Measurements from ENCODE around the gene CREB5.
"Not testable (repeated sequence)": the region's sequence is repeated elsewhere in the genome, so short reads cannot be mapped to it uniquely, and the experiment has no call there.

The CREB5 gene

DNA sequence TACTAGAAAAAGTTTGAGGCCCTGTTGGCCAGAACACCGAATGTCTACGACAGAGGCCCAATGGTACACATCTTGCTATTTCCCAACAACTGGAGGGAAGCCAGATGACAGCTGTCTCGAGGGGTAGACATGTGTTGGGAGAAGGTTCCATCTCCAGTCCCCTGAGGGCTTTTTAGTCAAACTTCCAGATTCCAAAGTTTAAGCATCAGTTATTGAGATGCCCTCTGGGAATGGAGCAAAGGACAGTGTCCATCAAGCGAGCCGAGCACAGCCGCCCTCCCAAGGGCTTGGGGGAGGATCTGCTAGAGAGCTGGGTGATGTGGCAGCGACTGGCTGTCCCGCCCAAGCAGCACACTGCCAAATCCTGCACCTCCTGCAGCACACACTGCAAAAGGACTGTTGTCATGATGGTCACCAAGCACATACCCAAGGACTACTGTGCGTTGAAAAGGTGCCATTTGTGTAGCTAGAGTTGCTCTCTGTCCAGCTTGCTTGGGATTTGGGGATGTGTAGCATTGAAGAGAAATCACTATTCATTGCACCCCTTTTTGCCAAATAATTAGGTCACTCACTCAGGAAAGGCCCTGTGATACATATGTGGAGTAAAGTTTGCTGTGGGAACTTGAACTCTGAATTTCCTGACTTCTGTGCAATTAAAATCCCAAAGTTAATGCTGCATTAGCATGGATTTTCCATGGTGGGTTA lies 381.2 kb downstream of the CREB5 start:
- DNase-seq, result no peak

DNA sequence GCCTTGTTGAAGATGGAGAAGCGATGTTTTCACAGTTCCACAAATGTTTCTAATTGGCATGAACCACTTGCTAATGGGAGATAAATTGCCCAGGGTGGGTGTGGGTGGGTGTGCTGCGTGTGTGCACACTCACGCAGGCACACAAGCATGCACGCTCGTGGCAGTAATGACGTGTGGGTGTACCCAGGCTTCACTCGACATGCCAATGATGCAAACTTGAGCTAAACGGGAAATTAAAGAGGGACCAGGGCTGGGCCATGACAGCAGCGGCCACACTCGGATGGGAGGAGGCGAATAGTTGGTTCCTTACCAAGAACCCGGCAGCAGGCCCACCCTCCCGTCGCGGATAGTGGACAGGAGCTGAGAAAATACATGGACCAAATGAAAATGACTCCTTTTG lies 386.0 kb downstream of the CREB5 start:
- DNase-seq, result no peak

DNA sequence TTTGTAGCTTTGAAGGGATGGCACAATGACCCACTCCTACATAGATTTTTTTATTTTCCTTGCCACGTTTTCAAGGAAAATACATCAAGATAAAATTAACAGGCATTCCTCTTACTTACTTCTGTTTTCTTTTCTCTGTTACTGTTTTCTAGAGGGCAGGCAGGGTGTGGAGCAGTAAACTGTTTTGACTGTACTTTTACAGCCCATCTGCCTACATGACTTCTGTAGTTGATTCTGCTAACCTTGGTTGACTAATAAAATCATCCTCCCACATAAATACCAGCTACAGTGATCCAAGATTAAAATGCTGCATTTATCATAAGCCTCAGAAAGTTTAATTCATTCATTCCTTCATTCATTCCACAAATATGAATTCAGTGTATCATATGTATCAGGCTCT lies 387.3 kb downstream of the CREB5 start:
- no peak for DNase-seq

DNA sequence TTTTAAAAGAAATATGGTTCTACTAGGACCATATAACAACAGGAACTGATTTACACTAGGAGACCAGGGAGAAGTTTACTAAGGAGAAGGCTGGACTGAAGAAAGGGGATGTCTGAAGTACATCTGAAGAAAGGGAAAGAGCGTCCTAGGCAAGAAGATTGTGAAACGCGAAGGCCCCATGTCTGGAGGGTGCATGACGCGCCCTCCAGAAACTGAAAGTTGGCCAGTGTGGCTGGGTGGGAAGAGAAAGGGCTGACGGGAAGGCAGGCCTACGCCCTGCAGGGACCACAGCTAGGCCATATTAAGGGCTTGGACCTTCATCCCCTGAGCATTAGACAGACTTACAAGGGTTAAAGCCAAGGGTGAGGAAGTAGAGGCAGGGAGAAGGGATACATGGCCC lies 387.8 kb downstream of the CREB5 start:
- DNase-seq, result no peak

DNA sequence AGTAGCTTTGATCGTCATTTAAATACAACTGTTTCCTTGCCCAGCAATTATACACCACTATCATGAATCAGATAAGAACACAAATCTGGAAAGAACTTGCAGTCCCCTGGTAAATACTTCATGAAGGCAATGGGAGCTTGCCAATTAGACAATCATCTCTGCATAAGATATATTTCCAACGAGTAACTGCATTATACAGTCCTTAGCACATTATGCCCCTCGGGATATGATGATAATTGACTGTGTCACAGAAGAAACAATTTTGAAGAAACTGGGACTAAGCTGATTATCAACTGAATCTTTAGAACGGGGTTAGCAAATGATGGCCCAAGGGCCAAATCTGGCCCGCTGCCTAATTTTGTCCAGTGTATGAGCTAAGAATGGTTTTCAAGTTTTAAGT lies 390.1 kb downstream of the CREB5 start:
- no peak for DNase-seq

DNA sequence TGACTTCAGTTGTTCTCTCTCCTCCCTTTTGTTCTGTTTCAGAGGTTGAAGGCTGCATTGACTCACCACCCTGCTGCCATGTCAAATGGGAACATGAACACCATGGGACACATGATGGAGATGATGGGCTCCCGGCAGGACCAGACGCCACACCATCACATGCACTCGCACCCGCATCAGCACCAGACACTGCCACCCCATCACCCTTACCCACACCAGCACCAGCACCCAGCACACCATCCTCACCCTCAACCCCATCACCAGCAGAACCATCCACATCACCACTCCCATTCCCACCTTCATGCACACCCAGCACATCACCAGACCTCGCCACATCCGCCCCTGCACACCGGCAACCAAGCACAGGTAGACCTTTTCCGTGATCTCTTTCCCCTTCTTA lies 391.8 kb downstream of the CREB5 start:
- no peak for DNase-seq

DNA sequence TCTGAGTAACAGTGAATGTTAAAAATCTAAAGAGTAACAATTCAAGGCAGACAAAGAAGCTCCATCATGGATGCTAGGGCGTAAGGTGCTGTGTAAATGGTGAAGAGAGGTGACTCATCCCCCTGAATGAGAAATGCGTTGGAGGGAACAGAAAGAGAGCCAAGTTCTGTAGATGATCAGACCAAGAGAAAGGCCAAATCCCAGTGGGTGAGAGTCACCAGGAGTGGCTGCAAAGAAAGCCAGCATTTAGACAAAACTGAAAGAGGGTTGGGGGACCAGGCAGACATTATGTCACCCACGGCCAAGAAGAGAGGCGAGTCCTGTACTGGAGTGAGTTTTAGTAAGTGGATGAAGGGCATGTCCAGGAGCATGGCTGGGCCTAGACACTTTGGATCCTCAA lies 392.7 kb downstream of the CREB5 start:
- no peak for DNase-seq

DNA sequence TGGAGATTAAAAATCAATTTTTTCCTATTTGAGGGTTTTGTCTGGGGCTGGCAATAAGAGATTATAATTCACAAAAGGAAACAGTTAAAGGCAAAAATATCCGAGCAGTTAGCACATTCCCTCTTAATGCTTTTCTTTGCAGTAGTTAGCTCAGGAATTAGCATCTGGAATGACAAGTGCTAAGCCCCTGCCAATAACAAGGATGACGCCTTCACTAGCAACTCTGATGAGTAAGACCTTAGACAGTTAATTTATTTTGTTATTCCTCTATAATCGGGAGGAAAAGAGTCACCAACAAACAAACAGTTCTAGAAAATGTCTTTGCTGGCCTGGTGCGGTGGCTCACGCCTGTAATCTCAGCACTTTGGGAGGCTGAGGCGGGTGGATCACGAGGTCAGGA lies 394.5 kb downstream of the CREB5 start:
- DNase-seq, result no peak

DNA sequence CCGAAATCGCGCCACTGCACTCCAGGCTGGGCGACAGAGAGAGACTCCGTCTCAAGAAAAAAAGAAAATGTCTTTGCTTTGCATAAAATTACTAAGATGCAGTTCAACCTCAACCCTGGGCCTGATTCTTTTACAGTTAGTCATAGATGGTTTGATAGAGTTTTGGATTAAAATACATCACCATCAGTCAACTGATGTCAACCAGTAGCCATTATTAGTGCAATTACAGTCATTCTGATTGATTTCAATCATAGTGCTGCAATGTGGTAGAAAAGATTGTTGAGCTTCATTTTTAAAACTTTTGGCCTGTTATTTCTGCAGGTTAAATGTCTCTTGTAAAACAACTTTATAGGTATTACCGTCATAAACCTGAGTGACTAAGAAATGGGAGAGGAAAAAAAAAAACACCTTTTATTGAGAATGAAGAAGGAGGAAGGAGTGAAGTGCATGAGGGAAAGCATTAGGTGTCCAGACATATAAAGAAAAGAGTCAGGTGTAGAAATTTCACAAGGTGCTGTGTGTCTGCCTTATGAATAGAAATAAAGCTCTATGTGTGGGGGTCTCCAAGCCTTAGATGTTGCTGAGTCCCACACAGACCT lies 395.2 kb downstream of the CREB5 start:
- no peak for DNase-seq

DNA sequence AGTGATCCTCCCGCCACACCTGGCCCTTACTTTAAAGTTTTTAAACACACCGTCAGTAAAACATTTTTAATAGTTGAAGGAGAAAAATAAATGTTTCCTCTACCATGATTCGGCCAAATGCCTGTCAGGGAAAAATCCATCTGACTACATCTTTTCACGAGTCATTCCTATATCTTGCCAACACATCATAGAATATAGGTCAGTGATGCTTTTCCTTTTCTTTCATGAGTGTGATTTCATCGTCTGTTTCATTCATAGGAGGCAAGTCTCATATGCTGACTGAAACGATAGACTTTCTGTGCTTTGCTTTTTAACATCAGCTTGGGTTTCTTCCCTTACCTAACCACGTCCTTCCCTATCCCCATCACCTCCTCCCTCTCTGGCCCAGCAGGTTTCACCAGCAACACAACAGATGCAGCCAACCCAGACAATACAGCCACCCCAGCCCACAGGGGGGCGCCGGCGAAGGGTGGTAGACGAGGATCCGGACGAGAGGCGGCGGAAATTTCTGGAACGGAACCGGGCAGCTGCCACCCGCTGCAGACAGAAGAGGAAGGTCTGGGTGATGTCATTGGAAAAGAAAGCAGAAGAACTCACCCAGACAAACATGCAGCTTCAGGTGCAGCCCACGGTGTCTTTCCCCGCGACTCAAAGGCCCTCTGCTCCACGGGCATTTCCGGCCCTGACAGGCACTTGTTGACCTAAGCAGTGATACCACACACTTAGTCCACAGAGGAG lies 396.6 kb downstream of the CREB5 start:
- DNase-seq, result no peak

DNA sequence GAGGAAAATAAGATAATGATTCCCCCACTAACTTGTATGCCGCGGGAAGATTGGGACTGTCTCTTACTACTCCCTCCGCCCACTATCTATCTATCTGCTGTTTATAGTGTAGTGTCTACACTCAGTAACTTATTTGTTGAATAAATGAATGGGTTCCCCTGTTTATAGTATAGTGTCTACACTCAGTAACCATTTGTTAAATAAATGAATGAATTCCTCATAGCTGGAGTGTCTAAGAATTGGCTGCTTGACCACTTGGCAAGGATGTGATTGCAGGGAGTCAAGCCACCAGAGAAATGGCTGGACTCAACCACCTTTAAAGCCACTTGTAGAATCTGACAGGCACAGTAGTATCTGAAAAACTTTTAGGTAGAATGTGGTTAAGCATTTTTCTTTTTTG lies 398.7 kb downstream of the CREB5 start:
- no peak for DNase-seq

DNA sequence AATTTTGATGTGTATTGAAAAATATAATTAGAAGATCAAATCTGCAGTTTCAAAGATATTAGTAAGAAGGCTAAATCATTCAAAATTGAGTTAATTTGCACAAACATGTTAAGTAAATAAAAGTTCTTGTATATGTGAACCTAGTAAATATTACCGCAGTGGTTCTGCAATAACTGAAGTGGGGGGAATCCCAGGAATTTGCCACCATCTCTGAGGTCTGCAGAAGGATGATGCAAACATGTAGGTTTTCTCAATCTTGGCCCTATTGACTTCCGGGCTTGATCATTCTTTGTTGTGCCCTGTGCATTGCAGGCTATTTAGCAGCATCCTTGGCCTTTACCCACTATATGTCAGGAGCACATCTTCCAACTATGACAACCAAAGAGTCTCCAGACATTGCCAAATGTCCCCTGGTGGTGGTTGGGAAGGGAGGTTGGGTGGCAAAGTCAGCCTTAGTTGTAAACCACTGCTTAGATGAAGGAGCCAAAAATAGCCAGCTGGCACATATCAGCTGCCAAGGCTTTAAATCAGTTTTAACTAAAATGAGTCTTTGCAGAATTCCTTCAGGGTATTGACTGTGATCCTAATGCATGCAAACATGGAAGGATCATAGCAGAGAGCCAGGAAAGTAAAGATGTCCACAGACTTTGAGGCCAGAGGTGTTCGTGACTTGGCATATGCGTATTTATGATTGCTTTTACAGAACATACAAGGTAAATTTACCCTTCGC lies 399.5 kb downstream of the CREB5 start:
- no peak for DNase-seq

DNA sequence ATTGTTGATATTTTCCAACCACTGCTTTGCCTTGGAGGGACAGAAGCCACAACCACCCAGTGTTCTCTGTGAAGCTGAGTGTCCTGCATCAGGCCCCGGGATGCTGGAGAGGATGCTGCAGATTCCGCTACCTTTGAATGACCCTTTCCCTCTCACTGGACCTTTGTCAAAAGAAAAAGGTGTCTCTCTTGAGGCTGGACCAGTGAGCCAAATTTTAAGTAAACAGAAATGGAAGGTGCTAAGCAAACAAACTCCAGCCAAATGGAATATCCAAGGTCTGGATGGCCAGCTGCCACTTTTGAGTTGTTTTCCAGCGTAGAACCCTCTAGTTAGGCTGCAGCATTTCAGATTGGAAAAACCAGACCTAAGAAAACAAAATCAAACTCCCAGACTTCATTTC lies 400.3 kb downstream of the CREB5 start:
- DNase-seq, result no peak

DNA sequence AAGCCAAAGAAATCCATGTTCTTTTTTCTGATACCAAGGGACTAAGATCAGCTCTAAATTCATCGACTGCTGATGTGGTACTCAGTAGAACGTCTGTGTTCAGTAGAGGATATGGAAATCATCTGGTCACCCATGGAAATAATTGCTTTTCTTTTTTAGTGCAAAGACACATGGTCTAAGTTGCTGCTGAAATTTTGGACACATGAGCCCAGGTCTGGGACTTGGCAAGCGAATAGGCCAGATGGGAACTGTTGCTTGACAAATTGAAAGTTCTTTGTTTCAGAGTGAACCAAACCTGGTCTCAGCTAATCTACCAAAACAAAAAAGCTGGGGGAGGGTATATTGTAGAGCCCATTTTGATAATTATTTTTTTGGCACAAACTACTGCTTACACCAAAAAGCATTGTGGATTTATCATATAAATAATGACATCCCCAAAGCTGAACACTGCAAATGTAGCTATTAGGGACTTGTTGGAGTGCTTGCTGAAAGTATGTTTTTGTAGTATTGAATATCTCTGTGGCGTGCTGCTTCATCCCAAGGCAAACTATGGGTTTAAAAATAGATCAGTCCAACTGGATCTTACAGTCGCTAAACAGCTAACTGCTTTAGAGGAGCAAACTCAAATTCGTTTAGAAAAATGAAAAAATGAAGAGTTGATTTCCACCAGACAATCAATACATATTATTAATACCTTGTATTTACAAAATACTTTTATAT lies 401.1 kb downstream of the CREB5 start:
- DNase-seq, result no peak

DNA sequence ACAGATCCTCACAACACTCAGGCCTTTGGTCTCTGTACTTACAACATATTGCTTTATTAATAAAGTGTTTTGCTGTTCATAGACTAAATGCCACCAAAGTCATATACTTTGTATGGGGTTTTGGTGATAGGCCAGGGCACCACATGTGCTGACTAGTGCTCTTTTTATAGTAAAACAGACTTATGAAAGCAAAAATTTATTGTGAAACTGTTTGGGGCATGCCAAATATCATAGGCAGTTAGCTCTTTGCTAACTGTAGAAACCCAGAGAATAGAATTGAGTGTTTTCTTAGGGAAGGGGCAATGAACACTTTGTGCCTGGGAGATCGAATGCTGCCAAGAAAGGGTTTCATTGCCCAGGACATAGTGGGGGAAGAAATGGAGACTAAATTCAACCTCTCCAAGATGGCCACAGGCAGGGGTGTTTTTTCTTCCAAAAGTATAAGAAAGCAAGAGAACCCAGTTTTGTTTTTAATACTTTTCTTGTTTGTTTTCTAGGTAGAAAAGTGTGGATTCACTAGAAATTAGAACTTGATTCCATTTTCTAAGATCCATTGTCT lies 403.1 kb downstream of the CREB5 start:
- no peak for DNase-seq

DNA sequence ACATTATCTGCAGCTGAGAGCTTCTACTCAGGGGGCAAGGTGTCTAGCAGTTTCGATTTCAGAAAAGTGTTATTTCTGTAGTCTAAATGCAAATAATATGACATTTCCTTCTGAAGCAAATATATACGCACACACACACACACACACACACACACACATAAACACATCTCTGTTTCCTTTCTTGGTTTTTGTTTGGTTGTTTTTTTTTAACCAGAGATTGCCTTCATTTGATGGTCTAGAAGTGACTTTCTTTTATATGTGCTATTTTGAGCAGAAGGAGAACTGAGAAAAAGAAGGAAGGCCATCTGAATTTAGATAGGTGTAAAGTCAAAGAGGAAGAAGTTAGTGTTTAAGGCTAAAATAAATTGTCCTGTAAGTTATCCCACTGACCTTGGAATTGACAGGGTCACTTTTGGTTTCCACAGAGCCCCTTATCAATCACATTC lies 403.6 kb downstream of the CREB5 start:
- DNase-seq, result no peak

DNA sequence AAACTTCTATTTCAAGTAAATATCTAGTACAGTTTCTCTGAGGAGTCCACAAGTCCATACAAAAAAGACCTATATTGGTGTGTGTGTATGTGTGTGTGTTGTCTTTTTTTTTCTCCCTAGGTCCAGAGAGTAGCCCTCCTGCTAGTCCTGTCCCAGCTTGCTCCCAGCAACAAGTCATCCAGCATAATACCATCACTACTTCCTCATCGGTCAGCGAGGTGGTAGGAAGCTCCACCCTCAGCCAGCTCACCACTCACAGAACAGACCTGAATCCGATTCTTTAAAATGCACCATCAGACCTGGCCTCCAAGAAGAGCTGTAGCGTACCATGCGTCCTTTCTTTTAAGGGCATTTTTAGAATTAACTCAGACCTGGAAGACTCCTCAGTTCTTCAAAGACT lies 406.7 kb downstream of the CREB5 start:
- DNase-seq, result no peak

DNA sequence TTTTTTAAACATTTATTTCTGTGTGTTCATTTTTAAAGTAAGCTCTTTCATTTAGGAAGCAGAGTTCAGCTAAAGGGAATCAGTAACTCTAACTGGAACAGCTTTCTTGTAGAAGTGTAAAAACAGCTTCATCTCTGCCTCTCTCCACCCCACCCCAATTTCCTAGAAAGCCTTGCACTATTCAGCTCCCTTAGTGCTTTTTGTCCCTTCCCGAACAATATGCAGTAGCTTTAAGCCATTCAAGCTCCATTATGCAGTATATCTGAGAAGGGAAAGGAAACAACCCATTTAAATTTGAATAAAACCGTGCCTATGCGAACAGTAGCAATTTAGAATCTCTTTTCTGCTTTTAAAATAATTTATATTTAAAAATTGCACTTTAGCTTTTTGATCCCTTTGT lies 411.3 kb downstream of the CREB5 start:
- no peak for DNase-seq

DNA sequence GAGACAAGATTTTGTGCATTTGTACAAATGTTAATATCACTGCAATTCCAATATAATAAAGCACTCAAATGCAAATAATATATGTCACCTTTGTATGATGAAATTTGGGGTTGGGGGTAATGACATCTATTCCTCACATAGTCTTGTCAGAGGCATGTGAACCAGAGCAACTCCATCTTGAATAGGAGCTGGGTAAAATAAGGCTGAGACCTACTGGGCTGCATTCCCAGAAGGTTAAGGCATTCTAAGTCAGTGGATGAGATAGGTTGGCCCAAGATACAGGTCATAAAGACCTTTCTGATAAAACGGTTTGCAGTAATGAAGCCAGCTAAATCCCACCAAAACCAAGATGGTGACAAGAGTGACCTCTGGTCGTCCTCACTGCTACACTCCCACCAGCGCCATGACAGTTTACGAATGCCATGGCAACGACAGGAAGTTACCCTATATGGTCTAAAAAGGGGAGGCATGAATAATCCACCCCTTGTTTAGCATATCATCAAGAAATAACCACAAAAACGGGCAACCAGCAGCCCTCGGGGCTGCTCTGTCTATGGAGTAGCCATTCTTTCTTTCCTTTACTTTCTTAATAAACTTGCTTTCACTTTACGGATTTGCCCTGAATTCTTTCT lies 413.6 kb downstream of the CREB5 start:
- not testable (repeated sequence) for DNase-seq

DNA sequence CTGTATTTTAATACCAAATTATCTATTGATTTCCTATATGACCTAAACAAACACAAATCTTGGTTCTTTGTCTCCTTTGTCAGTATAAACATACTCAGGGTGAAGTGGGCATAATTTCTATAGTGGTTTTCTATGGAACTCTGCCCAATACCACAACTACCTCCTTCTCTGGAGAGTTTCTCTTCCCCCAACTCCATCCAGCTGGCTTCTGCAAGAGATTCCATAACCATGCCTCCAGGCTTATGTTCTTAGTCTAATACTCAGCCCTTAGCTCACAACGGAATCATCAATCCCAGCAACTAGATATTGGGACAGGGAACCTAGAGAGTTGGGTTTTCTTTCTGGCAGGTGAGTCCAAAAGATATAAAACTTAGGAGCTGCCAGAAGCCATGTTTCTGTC lies 418.5 kb downstream of the CREB5 start:
- DNase-seq, result no peak

DNA sequence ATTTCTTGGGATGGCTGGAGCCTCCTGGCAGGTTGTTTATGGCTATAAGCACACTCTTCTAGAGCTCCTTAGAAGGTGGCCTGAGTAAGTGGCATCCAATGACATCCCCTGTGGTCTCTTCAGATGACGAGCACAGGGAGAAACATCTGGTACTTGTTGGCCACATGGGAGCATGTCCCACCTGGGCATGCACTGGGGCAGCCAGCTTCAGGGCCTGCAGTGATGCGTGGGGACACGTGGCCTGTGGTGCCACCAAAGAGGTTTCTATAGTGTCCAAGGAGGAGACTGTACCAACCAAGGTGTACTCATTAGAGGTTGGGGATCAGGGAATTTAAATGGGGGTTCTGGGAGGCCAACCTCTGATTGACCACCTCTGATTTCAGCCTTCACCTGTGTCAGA lies 420.4 kb downstream of the CREB5 start:
- no peak for DNase-seq

DNA sequence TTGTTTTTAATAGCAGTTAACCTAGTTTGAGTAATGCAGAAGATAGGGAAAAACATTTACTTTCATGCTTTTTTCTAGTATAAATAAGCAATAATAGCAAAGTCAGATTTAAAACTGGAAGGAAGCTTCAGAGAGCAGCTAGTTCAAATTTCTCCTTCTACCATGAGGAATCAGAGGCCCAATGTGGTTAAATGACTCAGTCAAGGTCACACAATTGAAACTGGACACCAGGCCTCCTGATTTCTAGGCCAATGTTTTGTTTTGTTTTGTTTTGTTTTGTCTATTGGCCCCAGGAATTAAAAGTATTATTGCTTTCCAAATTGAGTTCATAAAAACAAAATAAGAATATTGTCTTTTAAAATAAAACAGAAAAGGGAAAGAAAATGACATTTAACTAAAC lies 423.5 kb downstream of the CREB5 start:
- no peak for DNase-seq
